HG02678 (cell line): ENCODE data around the gene OR1L4.

Experiments
- ATAC-seq: cut with Tn5 transposase; IDR thresholded peaks from one replicate; pipeline ENCODE4 v1.9.1; 2021; ENCODE audit warnings: mild to moderate bottlenecking, moderate library complexity; ENCODE audit not compliant: unreplicated experiment

Gene OR1L4

DNA sequence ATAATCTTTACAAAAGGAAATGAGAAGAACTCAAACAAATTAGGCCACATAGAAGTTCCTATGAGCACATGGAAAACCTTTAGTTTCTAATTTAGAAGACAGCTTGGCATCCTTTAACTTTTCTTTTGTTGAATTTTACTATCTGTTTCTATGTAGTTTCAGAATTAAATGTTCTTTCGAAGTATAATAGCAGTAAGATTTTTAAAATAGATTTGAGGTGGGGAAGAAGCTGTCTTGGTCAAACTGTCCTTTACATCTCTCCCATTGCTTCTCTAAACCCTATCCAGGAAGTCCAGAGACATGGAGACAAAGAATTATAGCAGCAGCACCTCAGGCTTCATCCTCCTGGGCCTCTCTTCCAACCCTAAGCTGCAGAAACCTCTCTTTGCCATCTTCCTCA is at the start of gene OR1L4:
TSS of gene OR1L4 (plus strand) at position 301 of the 400 bp plus-strand sequence. CDS start at position 301, 0 bp downstream.
- no peak for ATAC-seq

DNA sequence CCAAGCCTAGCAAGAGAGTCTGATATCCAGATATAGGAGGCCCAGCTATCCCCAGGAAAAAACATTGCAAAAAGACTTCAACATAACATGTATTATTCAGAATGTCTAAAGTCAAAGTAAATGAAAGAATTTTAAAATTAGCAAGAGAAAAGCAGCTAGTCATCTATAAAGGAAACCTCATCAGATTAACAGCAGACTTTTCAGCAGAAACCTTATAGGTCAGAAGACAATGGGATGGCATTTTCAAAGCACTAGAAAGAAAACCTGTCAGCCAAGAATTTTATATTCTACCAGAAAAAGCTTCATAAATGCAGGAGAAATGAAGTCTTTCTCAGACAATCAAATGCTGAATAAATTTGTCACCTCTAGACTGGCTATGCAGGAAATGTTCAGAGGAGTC is 38.9 kb upstream of the OR1L4 start:
- ATAC-seq, result no peak

DNA sequence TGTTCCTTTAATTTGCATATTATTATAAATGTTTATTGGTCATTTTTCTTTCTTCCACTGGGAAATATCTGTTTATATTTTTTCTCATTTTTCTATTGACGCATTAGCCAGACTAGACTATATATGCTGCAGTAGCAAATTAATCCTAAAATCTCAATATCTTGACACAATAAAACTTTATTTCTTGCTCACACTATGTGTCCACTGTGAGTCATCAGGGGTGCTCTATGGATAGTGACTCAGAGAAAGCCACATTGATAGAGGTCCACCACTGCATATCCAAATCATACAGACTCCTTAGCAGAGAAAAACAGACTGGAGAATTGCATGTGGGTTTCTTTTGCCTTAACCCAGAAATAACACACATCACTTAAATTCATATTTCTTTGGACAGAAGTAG is 28.1 kb upstream of the OR1L4 start:
- no peak for ATAC-seq

DNA sequence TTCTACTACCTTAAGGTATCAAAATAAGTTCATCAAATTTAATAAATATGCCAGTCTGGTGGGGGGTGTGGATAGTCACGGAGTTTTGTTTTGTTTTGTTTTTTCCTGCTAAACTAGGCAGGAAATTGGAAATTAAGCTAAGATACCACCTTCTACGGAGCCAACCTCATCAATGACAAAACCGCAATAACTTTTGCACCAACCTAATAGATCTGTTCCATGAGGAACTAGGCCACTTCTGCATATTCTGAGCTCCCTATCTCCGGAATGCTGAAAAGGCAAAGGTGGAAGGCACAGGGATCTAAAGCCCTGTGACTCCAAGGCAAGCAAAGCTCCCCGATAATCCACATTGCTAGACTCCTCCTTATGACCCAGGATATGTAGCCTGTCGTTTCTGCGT is 5.8 kb upstream of the OR1L4 start:
- ATAC-seq, result no peak

GRCh38 chr9:122719218-122719617 is 4.6 kb upstream of the OR1L4 start:
- ATAC-seq, result no peak

DNA sequence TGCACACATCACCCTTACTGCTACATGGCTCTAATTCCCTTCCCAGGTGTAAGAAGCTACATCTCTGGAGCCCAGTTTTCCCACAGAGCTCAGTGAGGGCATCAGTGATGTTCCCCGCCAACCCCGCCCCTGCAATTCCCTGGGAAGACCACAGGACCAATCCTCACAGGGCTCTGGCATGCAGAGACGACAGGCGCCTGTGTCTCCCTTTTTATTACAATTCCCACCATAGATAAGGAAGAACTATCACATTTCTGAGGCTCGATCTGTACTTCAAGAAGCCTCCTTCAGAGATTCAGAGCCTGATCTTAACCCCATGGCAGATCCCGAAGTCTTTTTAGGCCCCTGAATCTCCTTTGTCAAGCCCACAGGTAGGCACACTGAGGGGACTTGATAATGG is 18.2 kb downstream of the OR1L4 start, which contains the start of gene OR1L6:
TSS of gene OR1L6 (plus strand) at position 301 of the 400 bp plus-strand sequence. CDS start 7,545 bp downstream, outside the sequence.
- ATAC-seq, result no peak

GRCh38 chr9:122754825-122755224 is 31.0 kb downstream of the OR1L4 start:
- no peak for ATAC-seq

DNA sequence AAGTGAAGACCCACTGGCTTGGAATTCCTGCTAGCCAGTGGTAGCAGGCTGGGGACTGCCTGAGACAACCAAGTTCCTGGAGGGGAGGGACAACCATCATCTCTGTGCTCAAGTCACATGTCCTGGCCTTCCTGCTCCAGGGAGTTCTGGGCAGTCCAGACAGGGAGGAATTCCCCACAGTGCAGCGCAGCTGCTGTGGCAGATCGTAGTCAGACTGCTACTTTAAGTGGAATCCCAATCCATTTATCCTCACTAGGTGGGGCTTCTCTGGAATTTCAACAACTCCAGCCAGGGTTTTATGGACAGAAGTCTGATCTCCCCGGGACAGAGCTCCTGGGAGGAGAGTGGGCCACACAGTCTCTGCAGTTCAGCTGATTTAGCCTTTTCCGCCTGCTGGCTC is 44.0 kb downstream of the OR1L4 start:
- ATAC-seq, result no peak
